Left renal pelvis (tissue), 4 donors: ENCODE measurements around the gene QPRT. TPM values are rescaled to one million over a fixed set of nuclear protein-coding genes. Genes with fewer than 3 reads are reported as not detected.
"Not testable (repeated sequence)": the region's sequence is repeated elsewhere in the genome, so short reads cannot be mapped to it uniquely, and the experiment has no call there.

Source experiments
- DNase-seq, 4 donors: peaks; one replicate each; pipeline ENCODE4 v3.0.0-alpha.2; 2013; ENCODE audit warnings: low read depth in 4 of 4, low spot score in 3 of 4
- polyA plus RNA-seq, 4 donors: library from polyadenylated mRNA; unstranded; fragments of 120-200 nt; gene quantifications; one replicate each; pipeline ENCODE4 v1.2.1, GENCODE V29; 2013; ENCODE audit not compliant: insufficient read length in 4 of 4

The QPRT gene
- polyA plus RNA-seq, 4 donors = 89.1 to 190 (median 133) TPM

- not testable (repeated sequence) for DNase-seq
Observed at GRCh38 chr16:29689490-29690351, 10.7 kb downstream of the QPRT start.

- DNase-seq = not testable (repeated sequence)
Observed at GRCh38 chr16:29692606-29693005, 13.6 kb downstream of the QPRT start.

- DNase-seq = no peak
Observed at GRCh38 chr16:29694384-29695195, 15.6 kb downstream of the QPRT start.

GRCh38 chr16:29695675-29696074 lies 16.7 kb downstream of the QPRT start:
- not testable (repeated sequence) for DNase-seq

GRCh38 chr16:29696881-29697331 lies 17.9 kb downstream of the QPRT start:
- no peak for DNase-seq

DNA sequence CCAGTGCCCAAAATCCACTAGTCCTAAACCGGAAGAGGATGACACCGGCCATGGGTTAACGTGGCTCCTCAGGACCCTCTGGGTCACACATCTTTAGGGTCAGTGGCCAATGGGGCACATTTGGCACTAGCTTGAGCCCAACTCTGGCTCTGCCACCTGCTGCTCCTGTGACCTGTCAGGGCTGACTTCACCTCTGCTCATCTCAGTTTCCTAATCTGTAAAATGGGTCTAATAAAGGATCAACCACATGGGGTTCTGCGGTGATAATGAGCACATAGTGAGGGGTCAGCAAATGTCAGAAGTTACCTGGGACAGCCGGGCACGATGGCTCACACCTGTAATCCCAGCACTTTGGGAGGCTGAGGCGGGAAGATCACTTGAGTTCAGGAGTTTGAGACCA lies 18.4 kb downstream of the QPRT start:
- no peak for DNase-seq

DNA sequence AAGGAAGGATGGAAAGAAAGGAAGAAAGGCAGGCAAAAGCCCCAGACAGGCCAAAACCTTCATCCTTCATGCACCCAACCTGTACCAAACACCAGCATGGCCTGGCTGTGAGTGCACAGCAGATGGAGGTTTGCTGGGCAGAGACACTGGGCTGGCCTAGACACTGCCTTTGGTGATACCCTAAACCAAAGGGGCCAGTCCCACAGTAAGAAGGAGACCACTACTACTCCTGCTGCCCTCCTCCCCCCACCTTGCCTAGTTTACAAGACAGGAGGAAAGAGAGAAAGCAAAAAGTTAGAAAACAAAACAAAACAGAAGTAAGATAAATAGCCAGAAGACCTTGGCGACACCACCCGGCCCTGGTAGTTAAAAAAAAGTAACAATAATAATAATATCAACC lies 19.1 kb downstream of the QPRT start:
- DNase-seq = no peak

- no peak for DNase-seq
Observed at GRCh38 chr16:29698484-29699323, 19.7 kb downstream of the QPRT start.

DNA sequence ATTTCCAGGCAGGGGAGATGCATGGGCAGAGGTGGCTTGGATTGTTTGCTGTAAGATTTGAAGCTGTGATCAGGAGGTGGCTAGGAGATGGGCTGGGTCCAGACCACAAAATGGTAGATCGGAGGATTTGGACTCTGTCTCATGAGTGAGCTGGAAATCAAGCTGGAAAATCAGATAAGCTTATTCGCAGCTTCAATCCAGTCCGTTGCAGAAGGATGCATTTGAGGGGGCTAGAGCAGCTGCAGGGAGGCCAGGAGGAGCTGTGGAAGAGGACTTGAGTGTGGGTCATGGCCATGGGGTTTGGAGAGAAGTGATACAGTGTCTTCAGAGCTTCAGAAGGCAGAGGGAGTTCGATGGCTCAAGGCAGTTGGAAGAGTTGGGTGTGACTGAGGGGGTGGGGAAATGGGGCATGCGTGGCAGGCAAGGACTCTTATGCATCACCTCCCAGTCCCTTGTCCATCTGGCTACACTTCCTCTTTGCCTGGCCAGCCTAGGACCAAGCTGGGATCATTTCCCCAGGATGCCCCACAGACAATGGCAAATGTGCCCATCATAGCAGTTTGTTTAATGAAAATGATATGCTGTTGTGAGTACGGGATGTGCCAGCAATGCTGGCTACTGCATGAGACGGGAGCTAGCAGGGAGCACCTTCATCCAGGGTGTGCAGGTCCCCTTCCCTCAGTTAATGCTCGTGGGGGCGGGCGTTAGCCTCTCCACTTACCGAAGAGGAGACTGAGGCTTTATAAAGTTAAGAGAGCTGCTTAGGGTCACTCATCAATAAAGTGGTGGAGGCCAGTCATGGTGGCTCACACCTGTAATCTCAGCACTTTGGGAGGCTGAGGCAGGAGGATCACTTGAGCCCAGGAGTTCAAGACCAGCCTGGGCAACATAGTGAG lies 20.6 kb downstream of the QPRT start:
- DNase-seq = no peak

GRCh38 chr16:29700253-29700987 lies 21.4 kb downstream of the QPRT start:
- peak in 1 of 4 donors; percentile 39 for DNase-seq

DNA sequence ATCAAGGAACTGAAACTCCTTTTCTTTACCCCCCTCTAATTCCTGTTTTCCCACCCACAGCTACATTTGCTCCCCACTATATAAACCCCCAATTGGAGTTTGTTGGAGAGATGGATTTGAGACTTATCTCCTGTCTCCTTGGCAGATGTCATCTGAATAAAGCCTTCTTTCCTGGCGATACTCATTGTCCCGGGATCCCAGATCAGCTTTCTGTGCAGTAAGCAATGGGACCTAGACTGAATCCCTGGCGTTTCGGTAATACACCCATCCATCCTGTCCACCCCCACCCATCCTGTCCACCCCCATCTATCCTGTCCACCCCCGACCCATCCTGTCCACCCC lies 22.2 kb downstream of the QPRT start:
- DNase-seq = no peak

GRCh38 chr16:29702269-29702668 lies 23.3 kb downstream of the QPRT start:
- DNase-seq = no peak

- DNase-seq = no peak
Observed at GRCh38 chr16:29705030-29705429, 26.1 kb downstream of the QPRT start.

- DNase-seq = not testable (repeated sequence)
Observed at GRCh38 chr16:29707160-29707559, 28.2 kb downstream of the QPRT start.

- no peak for DNase-seq
Observed at GRCh38 chr16:29708917-29709600, 30.1 kb downstream of the QPRT start.

DNA sequence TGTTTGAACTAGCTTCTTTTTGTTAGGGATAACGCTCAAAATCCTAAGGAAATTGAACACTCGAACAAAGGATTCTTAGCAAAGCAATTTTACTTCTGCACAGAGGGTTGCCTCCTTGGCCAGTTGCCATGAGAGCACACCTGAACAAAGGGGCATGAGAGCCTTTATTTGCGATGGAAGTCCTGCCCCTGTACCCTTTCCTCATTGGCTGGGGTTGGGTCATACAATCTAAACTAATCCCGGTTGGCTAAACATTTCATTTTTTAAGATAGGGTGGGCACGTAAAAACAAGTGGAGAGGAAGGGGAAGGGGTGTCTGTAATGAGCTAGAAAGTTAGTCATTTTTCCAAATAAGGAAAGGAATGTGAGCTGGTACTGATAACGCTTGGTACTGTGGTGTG lies 30.7 kb downstream of the QPRT start:
- DNase-seq = not testable (repeated sequence)

DNA sequence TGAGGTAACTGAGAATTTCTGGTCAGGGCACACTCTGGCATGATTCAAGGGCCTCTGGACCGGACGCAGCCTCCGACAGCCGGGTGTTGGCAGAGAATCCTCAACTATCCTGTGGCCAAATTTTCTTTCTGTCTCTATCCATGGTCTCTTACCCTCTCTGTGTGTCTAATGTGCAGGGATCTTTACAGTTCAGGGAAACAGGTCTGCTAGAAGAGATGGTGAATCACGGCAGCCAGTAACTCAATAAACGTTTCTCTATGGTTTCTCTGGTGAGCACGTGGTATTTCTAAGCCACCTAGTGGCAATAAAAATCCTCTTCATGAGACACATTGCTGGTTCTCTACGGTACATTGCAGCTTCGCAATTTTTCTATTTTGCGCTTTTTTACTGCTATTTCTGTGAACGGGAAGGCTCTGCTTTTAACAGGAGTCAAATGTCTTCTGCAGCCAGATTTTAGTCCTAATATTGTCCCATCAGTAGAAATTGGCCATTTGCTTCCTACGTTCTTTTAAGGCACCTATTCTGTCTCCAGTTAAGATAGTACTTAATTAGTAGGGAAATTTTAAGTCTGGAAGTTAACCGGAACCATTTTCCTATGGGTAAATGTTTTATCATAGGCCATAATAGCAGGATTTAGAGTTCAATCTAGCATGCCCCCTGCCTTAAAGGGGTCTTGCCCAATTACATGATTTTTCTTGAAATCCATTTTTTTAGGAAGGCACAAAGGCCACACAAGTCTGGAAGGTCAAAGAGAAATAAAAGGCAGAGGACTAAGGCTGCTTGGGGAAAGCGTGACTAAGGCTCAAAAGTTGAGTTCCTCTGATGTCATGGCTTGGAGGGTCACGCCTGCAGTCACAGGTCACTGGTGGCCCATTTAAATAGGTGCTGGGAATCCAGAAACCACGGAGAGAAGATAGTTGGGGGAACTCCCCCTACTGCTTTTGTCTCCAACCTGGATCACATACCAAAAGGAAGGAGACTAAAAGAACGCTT lies 31.5 kb downstream of the QPRT start:
- DNase-seq = peak in 3 of 4 donors; percentile 49 to 52 (median 50)
